Measurements from ENCODE around the gene C5orf15. TPM values are rescaled to one million over a fixed set of nuclear protein-coding genes. Genes with fewer than 3 reads are reported as not detected.

The C5orf15 gene
- 22.5 TPM for total RNA-seq
- long read RNA-seq, transcript C5orf15-201 (3 exons, 2,358 nt) = major isoform, 59 of 62 reads
- long read RNA-seq, partial matches to known transcripts = 2 of 62 reads
- long read RNA-seq, other reads (novel, unspliced or antisense) = 1 of 62 reads

DNA sequence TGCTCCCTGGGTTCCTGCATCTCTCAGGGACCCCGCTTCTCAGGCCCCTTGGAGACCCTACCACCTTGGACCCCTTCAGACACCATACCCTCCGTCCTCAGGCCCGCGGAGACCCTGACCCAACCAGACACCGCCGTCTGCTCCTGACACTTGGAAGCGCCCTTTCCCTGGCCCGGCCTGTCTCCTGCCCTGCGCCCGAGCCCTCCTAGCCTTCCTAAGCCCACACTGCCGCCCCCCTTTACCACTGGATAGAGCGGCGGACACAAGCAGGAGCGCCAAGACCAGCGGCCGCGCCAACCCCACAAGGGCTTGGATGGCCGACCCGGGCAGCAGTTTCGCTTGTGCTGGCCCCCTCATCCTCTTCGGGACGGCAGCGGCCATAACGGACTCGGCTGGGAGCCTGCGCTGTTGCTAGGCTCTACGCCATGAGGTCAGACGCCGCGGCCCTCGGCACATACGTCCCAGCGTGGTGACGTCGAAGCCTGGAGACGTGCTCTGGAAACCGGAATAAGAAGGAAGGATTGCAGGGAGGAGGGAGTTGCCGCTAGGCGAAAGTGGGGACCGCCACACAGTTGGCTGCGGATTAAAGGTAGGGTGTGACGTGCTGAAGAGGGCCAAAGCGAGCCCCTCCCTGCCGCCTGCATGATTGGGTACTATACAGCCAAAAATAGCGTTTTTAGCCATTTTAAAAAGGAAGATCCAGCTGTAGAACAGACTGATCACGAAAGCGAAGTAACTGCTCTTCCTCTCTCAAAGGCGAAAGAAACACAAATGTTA is at the start of gene C5orf15:
C5orf15 (minus strand) TSS at position 422 of the 777 bp plus-strand sequence; CDS start at position 381, 41 bp downstream.
- intact Hi-C loops (cut with DNase I) = loop anchor here (1.0 kb wide), 2 partner anchors 15 to 37 kb away; no protein-coding TSS in a partner anchor
- peak; percentile 98 for DNase-seq (ENCODE audit: low spot score)

GRCh38 chr5:134008266-134008749 is 39.9 kb upstream of the C5orf15 start:
- DNase-seq (ENCODE audit: low spot score) = no peak
- intact Hi-C loops (cut with DNase I) = no loop called here

DNA sequence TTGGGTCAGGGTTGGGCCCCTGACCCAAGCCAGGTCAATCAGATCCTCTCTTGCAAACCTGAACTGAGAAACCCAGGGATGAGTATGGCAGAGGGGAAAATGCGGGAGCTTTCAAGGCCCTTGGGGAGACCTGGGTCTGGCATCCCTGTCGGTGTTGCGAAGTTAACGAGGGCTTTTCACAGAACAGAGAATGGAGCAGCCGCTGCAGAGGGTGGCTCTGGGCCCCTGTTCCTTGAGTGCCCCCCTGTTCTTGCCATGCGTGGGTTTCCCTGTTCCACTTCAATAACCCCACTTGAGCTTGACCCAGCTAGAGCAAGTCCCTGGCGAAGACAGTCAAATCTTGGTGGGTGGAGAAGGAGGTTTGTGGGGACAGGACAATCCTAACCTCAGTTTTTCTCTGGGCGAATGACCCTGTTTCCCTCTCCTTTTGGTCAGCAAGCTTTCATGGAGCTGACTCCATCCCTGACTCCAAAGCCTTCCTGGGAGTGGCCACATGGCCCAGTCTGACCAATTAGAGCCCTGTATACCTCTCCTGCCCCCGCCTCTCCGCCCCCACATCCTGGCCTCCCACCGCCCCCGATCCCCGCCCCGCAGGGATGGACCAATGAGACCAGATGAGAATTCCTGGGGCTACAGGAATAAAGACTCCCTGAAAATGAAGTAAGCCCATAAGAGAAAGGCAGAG is 39.3 kb upstream of the C5orf15 start:
- intact Hi-C loops (cut with DNase I) = no loop called here
- no peak for DNase-seq (ENCODE audit: low spot score)

- intact Hi-C loops (cut with DNase I) = no loop called here
- DNase-seq (ENCODE audit: low spot score) = no peak
Measured at GRCh38 chr5:134006115-134006514, 37.7 kb upstream of the C5orf15 start.

DNA sequence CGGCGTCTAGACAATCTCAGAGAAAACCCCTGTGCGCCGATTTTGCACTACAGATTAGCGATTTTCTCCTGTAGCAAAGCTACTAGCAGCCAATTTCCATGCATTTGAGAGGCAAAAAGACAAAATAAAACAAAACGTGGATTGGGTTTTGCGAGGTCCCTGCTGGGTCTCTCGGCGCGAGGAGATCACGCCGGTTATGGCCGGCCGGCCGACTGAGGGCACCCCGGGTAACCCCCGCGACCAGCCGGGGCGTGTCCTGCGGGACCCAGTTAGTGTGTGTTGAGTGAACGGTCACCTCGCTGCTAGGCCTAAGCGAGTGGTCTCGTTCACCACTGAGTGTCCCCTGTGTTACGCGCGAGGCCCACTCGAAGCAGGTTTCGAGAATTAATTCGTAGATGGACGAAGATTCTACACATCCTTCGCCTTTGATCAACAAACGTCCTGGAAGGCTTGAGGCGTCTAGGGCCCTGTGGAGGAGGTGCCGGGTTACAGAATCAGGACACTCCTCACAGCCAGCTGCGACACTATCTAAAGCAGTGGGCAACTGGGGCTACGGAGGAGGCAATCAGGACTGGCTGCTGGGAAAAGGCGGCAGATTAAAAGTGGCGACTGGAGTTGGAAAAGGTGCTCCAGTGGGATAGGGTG is 37.1 kb upstream of the C5orf15 start:
- intact Hi-C loops (cut with DNase I) = loop anchor here (1.0 kb wide), 1 partner anchor 37 kb away; the partner anchor contains the start of gene C5orf15

GRCh38 chr5:134004626-134005416 is 36.4 kb upstream of the C5orf15 start, which contains the start of gene VDAC1:
Gene VDAC1 (minus strand): TSS chr5:134004975. CDS start chr5:133993012, 11,963 bp downstream.
- intact Hi-C loops (cut with DNase I) = loop anchor here (1.0 to 5.0 kb wide), 2 partner anchors 37 to 53 kb away; partner anchors contain the start of gene C5orf15
- peak; percentile 88 for DNase-seq (ENCODE audit: low spot score)

More for the DNA sequence above, 37.1 kb upstream of the C5orf15 start:
- DNase-seq (ENCODE audit: low spot score) = no peak

DNA sequence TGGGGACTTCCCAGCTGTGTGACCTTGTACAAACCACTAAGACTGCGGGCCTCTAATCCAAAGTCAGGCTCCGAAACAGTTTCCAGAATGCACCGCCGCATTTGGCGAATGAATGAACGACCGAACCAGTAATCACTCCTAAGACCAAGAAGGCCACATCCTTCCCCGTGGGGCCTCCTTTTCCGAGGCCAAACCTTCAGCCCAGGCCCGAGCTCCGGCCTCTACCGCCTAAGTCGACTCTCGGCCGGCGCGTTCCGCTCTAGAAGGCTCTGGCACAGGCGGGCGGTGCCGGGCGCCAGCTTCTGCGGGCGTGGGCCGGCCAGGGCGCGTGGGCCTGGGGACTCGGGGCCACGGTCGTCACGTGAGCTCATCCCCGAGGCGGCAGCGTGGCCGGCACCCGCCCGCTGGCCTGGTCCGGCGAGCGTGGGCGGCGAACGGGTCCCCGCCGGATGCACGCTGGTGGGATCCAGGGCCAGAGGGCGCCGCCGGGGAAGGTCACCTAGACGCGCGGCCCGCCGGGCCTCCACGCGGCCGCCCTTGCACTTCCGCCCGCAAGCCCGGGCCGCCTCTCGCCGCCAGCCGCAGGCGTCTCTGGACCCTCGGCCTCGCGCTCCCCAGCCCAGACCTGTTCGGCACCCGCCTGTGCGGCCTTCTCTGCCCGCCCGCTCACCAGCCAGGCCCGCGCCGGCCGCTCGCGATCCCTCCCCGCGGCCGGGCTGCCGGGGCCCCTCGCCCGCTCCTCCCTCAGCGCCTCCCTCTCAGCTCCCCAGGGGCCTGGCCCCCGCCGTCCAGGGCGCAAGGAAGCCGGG is 35.6 kb upstream of the C5orf15 start:
- intact Hi-C loops (cut with DNase I) = loop anchor here (5.0 kb wide), 1 partner anchor 52 kb away; no protein-coding TSS in a partner anchor
- peak; percentile 79 for DNase-seq (ENCODE audit: low spot score)

- no peak for DNase-seq (ENCODE audit: low spot score)
- intact Hi-C loops (cut with DNase I) = loop anchor here (5.0 kb wide), 1 partner anchor 51 kb away; no protein-coding TSS in a partner anchor
Measured at GRCh38 chr5:134003064-134003816, 34.8 kb upstream of the C5orf15 start.

- no peak for DNase-seq (ENCODE audit: low spot score)
- intact Hi-C loops (cut with DNase I) = loop anchor here (5.0 kb wide), 1 partner anchor 50 kb away; no protein-coding TSS in a partner anchor
Measured at GRCh38 chr5:134001938-134002731, 33.7 kb upstream of the C5orf15 start.

- intact Hi-C loops (cut with DNase I) = loop anchor here (5.0 kb wide), 1 partner anchor 49 kb away; no protein-coding TSS in a partner anchor
- DNase-seq (ENCODE audit: low spot score) = no peak
Measured at GRCh38 chr5:134000696-134001453, 32.5 kb upstream of the C5orf15 start.

DNA sequence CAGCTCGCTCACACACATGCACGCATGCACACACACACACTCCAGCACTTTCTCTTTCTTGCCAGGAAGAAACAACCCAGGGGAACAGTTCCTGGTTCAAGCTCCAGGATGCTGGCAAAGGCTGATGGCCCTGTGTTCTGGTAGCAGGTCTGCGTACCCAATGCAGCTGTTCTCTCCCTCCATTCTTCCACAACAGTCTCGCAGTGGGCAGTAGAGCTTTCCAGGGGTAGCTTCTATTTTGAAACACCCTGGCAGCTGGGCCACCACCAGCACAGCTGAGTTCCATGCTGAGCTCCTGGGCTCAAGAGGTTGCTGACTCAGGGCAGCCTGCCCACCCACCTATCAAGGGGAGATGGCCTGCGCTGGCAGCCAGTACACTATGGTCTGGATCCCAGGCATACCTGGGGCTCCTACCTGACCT is 31.7 kb upstream of the C5orf15 start:
- intact Hi-C loops (cut with DNase I) = loop anchor here (5.0 kb wide), 1 partner anchor 48 kb away; no protein-coding TSS in a partner anchor
- DNase-seq (ENCODE audit: low spot score) = no peak

GRCh38 chr5:133998807-133999206 is 30.4 kb upstream of the C5orf15 start:
- intact Hi-C loops (cut with DNase I) = no loop called here
- DNase-seq (ENCODE audit: low spot score) = no peak

GRCh38 chr5:133998042-133998441 is 29.6 kb upstream of the C5orf15 start:
- intact Hi-C loops (cut with DNase I) = no loop called here
- DNase-seq (ENCODE audit: low spot score) = no peak

GRCh38 chr5:133996683-133997252 is 28.3 kb upstream of the C5orf15 start:
- DNase-seq (ENCODE audit: low spot score) = no peak
- intact Hi-C loops (cut with DNase I) = no loop called here

GRCh38 chr5:133995883-133996563 is 27.6 kb upstream of the C5orf15 start:
- no peak for DNase-seq (ENCODE audit: low spot score)
- intact Hi-C loops (cut with DNase I) = no loop called here

Measured in cardiac septum (tissue), 1 donor.